Spinal cord (tissue), 10 donors: ENCODE data around the gene PRKCB. TPM values are rescaled to one million over a fixed set of nuclear protein-coding genes. Genes with fewer than 3 reads are reported as not detected.
A peak's percentile ranks its signal among the peaks of the same experiment; 100 is the strongest.
"Not testable (repeated sequence)": the region's sequence is repeated elsewhere in the genome, so short reads cannot be mapped to it uniquely, and the experiment has no call there.

Experiments
- DNase-seq, 6 donors: peaks; one replicate each; pipeline versions ENCODE4 v3.0.0 to v3.0.0-alpha.2; 2013 to 2015; ENCODE audit warnings: low spot score in 6 of 6, low read depth in 4 of 6
- H3K27ac ChIP-seq: one replicate; pipeline ENCODE4 v1.5.1; 2013; ENCODE audit warnings: low read depth, low read length, control low read depth
- H3K27me3 ChIP-seq: one replicate; pipeline ENCODE4 v1.6.1; 2013; ENCODE audit warnings: low read length; ENCODE audit not compliant: control insufficient read depth, insufficient read depth
- H3K36me3 ChIP-seq: one replicate; pipeline ENCODE4 v1.6.1; 2013; ENCODE audit warnings: low read length; ENCODE audit not compliant: control insufficient read depth, insufficient read depth
- H3K4me1 ChIP-seq: one replicate; pipeline ENCODE4 v1.6.1; 2013; ENCODE audit warnings: low read length; ENCODE audit not compliant: control insufficient read depth, insufficient read depth
- H3K4me3 ChIP-seq: one replicate; pipeline ENCODE4 v1.5.1; 2013; ENCODE audit warnings: low read depth, low read length, control low read depth
- H3K9me3 ChIP-seq: one replicate; pipeline ENCODE4 v1.6.1; 2013; ENCODE audit warnings: low read length; ENCODE audit not compliant: control insufficient read depth, insufficient read depth
- WGBS: methylation state at CpG from one replicate; pipeline ENCODE4 v1.1.5; 2013; ENCODE audit warnings: missing lambda C conversion rate; ENCODE audit not compliant: insufficient coverage; 5-methylcytosine and 5-hydroxymethylcytosine counted together
- polyA plus RNA-seq, 2 donors: library from polyadenylated mRNA; unstranded; fragments of 120-200 nt; gene quantifications; one replicate each; pipeline ENCODE4 v1.2.1, GENCODE V29; 2013; ENCODE audit not compliant: insufficient read length in 2 of 2
- small RNA-seq: library from RNA; depleted of rRNA; stranded (forward); fragments of <200 nt; gene quantifications from one replicate; pipeline ENCODE3, GENCODE V24; 2014; ENCODE audit warnings: low replicate concordance
- total RNA-seq, 2 donors: library from RNA; depleted of rRNA in 1 of 2; stranded (reverse); fragments of 120-200 nt in 1 of 2; fragments of >200 nt in 1 of 2; gene quantifications; one replicate each; pipeline versions ENCODE4 v1.2.3 to v1.2.4, GENCODE V29; 2013 to 2014
- donor health status: healthy.

PRKCB gene
- total and polyA plus RNA-seq, 4 donors: 50.7 to 118 (median 87.9) TPM

- not testable (repeated sequence) for H3K27ac ChIP-seq, DNase-seq, H3K9me3 ChIP-seq, H3K27me3 ChIP-seq, H3K4me1 ChIP-seq, H3K36me3 ChIP-seq, H3K4me3 ChIP-seq
- WGBS: no CpG with 5 or more reads among the region's 2 CpGs
These were observed 403.1 kb downstream of the PRKCB start for GRCh38 chr16:24238846-24239245.

GRCh38 chr16:24246911-24247607 is 411.3 kb downstream of the PRKCB start:
- 100% methylated on average over 1 of the region's 4 CpGs for whole genome bisulfite sequencing
- H3K27ac ChIP-seq: no peak overlapping the region
- H3K4me1 ChIP-seq: no peaks in the 10 kb centered on the region
- no peaks in the 10 kb centered on the region for H3K36me3 ChIP-seq
- H3K27me3 ChIP-seq: no peaks in the 10 kb centered on the region
- DNase-seq: no peak
- H3K4me3 ChIP-seq: no peak overlapping the region
- H3K9me3 ChIP-seq: no peaks in the 10 kb centered on the region

GRCh38 chr16:24253192-24253591 is 417.4 kb downstream of the PRKCB start:
- DNase-seq: peak in 2 of 6 donors; percentile 70 to 86
- H3K9me3 ChIP-seq: no peaks in the 10 kb centered on the region
- no peak overlapping the region for H3K4me3 ChIP-seq
- H3K27me3 ChIP-seq: peaks cover 5% of the 10 kb centered on the region
- peaks cover 14% of the 10 kb centered on the region for H3K4me1 ChIP-seq
- no peaks in the 10 kb centered on the region for H3K36me3 ChIP-seq
- WGBS: 18% methylated on average over 3 of the region's 7 CpGs
- no peak overlapping the region for H3K27ac ChIP-seq

- H3K4me3 ChIP-seq: peak within 1 kb of the TSS; percentile 40
These were observed 419.9 kb downstream of the PRKCB start, which contains the start of gene CACNG3 for GRCh38 chr16:24255456-24256371. Gene CACNG3, plus strand, starts transcription at chr16:24256335. Its CDS starts 420 bp downstream, at chr16:24256755.

GRCh38 chr16:24257958-24258357 is 422.2 kb downstream of the PRKCB start:
- DNase-seq: peak in 3 of 6 donors; percentile 5 to 83 (median 64)
- Histone ChIP-seq H3K27ac (no peak overlapping the region), H3K36me3 (no peaks in the 10 kb centered on the region), H3K27me3 (peaks cover 5% of the 10 kb centered on the region), H3K4me3 (peak overlapping the region; percentile 20), H3K4me1 (peaks cover 14% of the 10 kb centered on the region), H3K9me3 (no peaks in the 10 kb centered on the region)
- WGBS: 28% methylated on average over 4 of the region's 5 CpGs

More at GRCh38 chr16:24255456-24256371, 419.9 kb downstream of the PRKCB start, which contains the start of gene CACNG3:
- Histone ChIP-seq H3K36me3 (no peaks in the 10 kb centered on the region), H3K9me3 (no peaks in the 10 kb centered on the region), H3K4me1 (peaks cover 14% of the 10 kb centered on the region), H3K27ac (no peak within 1 kb of the TSS), H3K27me3 (peaks cover 5% of the 10 kb centered on the region)
- WGBS: 1% methylated on average over 48 of the region's 54 CpGs
- DNase-seq: peak in 5 of 6 donors; percentile 38 to 89 (median 66)

- peaks cover 3% of the 10 kb centered on the region for H3K27me3 ChIP-seq
- no peaks in the 10 kb centered on the region for H3K9me3 ChIP-seq
- H3K36me3 ChIP-seq: no peaks in the 10 kb centered on the region
- peaks cover 14% of the 10 kb centered on the region for H3K4me1 ChIP-seq
- no CpG with 5 or more reads among the region's 1 CpG for WGBS
- DNase-seq: no peak
- no peak overlapping the region for H3K27ac ChIP-seq
- no peak overlapping the region for H3K4me3 ChIP-seq
These were observed 423.0 kb downstream of the PRKCB start for GRCh38 chr16:24258791-24259190.

- Histone ChIP-seq H3K4me3 (no peak overlapping the region), H3K27me3 (no peaks in the 10 kb centered on the region), H3K9me3 (no peaks in the 10 kb centered on the region), H3K4me1 (no peaks in the 10 kb centered on the region), H3K27ac (no peak overlapping the region), H3K36me3 (no peaks in the 10 kb centered on the region)
- DNase-seq: no peak
These were observed 427.0 kb downstream of the PRKCB start for GRCh38 chr16:24262816-24263215.

Small RNAs within 50 kb of the gene (small RNA-seq; reads per million reads assigned to genes)
- not detected for gene MIR1273H

Other genes with a start within 250 kb of the PRKCB start
- gene NDUFAB1, start 239.7 kb upstream of the PRKCB start, total RNA-seq: 100 to 1,000 TPM; 103 to 125 TPM
- 100 to 1,000 TPM; 122 to 134 TPM for gene NDUFAB1, start 239.7 kb upstream of the PRKCB start, polyA plus RNA-seq
- 10 to 100 TPM in 1 of 2 donors, 1 to 10 TPM in 1; 9.3 to 12.3 TPM for gene PALB2, start 194.7 kb upstream of the PRKCB start, total RNA-seq
- 10 to 100 TPM; 12.3 to 15.4 TPM for gene PALB2, start 194.7 kb upstream of the PRKCB start, polyA plus RNA-seq
- 10 to 100 TPM; 53.2 to 67.9 TPM for gene DCTN5, start 194.5 kb upstream of the PRKCB start, total RNA-seq
- gene DCTN5, start 194.5 kb upstream of the PRKCB start, polyA plus RNA-seq: 10 to 100 TPM; 53.6 to 65.3 TPM
- gene PLK1, start 157.1 kb upstream of the PRKCB start, total RNA-seq: 1 to 10 TPM; 4.4 to 7.1 TPM
- gene PLK1, start 157.1 kb upstream of the PRKCB start, polyA plus RNA-seq: 10 to 100 TPM; 20.0 to 20.1 TPM
- 1 to 10 TPM in 1 of 2 donors, under 1 TPM in 1; 0.33 to 3.0 TPM for gene ERN2, start 122.8 kb upstream of the PRKCB start, total RNA-seq
- gene ERN2, start 122.8 kb upstream of the PRKCB start, polyA plus RNA-seq: under 1 TPM; 0.33 to 0.51 TPM
- 10 to 100 TPM in 1 of 2 donors, 1 to 10 TPM in 1; 5.9 to 22.5 TPM for gene CHP2, start 81.0 kb upstream of the PRKCB start, total RNA-seq
- 1 to 10 TPM in 1 of 2 donors, under 1 TPM in 1; 0.67 to 2.1 TPM for gene CHP2, start 81.0 kb upstream of the PRKCB start, polyA plus RNA-seq